ENCODE measurements around the gene RFPL4AL1. TPM values are rescaled to one million over a fixed set of nuclear protein-coding genes. Genes with fewer than 3 reads are reported as not detected.
A peak's percentile ranks its signal among the peaks of the same experiment; 100 is the strongest.
"Not testable (repeated sequence)": the region's sequence is repeated elsewhere in the genome, so short reads cannot be mapped to it uniquely, and the experiment has no call there.

The RFPL4AL1 gene
- total and polyA plus RNA-seq, 10 of the 15 experiments (the other 5 are each of a cell fraction or from before 2014, with no cell fraction given) = not detected

GRCh38 chr19:55766466-55766865 is 2.5 kb upstream of the RFPL4AL1 start:
- ATAC-seq (no peak), FAIRE-seq (no peak), DNase-seq (ENCODE audit: low read depth, low spot score) (peak; percentile 5)
- Histone ChIP-seq H3K9me3 (replicated peaks; ENCODE audit: control insufficient read depth, insufficient read depth, low read length) (no peaks in the 10 kb centered on the region), H3K27me3 (replicated peaks in 1 of 2; ENCODE audit: control insufficient read depth in 2 of 2, insufficient read depth in 2 of 2, low read length in 1 of 2) (no peaks in the 10 kb centered on the region), H2AFZ (ENCODE audit: control insufficient read depth, low read depth, low read length) (no peak overlapping the region), H4K20me1 (ENCODE audit: control insufficient read depth, insufficient read depth) (no peaks in the 10 kb centered on the region), H3K9ac (ENCODE audit: control insufficient read depth, insufficient read depth, low read length) (no peak overlapping the region), H3K27ac (ENCODE audit: control insufficient read depth, insufficient read depth) (no peak overlapping the region), H3K36me3 (ENCODE audit: control insufficient read depth in 2 of 2, insufficient read depth in 2 of 2, low read length in 1 of 2) (no peaks in the 10 kb centered on the region), H3K4me3 (no peak overlapping the region), H3K79me2 (ENCODE audit: control insufficient read depth, insufficient read depth, low read length) (no peaks in the 10 kb centered on the region), H3K4me2 (ENCODE audit: control insufficient read depth, insufficient read depth) (no peak overlapping the region), H3K4me1 (ENCODE audit: control insufficient read depth, insufficient read depth, low read length) (no peaks in the 10 kb centered on the region)
- intact Hi-C loops (cut with micrococcal nuclease; ENCODE audit: unreplicated experiment) = no loop called here
- SMC1A ChIA-PET (ENCODE audit: uncharacterized antibody, unreplicated experiment) = no interaction called here
- TF ChIP-seq MEF2B (IDR thresholded peaks at IDR 0.05; ENCODE audit: partially characterized antibody, poor library complexity, severe bottlenecking) (no peak), SPI1 (IDR thresholded peaks at IDR 0.05; ENCODE audit: borderline replicate concordance, insufficient read depth, low read depth, low read length) (peak; percentile 30; the same call in 1 of the 2 replicates)
- 24% methylated on average over 7 of the region's 7 CpGs for WGBS (ENCODE audit: insufficient coverage, insufficient replicate concordance, low lambda C conversion rate, missing lambda C conversion rate)
- BruUV-seq (replicated peaks) = no TSS peak
- POLR2A ChIA-PET = no interaction called here
- CTCF ChIA-PET = no interaction called here
- RAD21 ChIA-PET (ENCODE audit: unreplicated experiment) = no interaction called here
- in situ Hi-C loops (cut with MboI) = no loop called here

DNA sequence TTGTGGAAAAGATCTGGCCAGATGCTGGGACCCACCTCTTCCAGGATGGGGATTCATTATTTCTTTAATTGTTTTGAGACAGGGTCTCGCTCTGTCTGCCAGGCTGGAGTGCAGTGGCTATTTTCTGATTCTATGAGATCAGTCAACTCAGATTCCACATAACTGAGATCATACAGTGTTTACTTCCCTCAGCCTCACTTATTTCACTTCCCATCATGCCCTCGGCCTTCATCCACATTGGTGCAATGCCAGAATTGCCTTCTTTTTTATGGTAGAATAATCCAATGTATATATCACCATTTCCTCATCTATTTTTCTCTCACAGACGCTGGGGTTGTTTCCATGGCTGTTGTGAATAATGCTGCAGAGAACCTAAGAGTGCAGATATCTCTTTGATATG is 714 bp downstream of the RFPL4AL1 start:
- H3K27ac ChIP-seq (ENCODE audit: control insufficient read depth, insufficient read depth); CTCF ChIA-PET; H3K9ac ChIP-seq (ENCODE audit: control insufficient read depth, insufficient read depth, low read length); intact Hi-C loops (cut with micrococcal nuclease; ENCODE audit: unreplicated experiment); in situ Hi-C loops (cut with MboI); FAIRE-seq; BruUV-seq (replicated peaks); H3K4me1 ChIP-seq (ENCODE audit: control insufficient read depth, insufficient read depth, low read length); H3K9me3 ChIP-seq (replicated peaks; ENCODE audit: control insufficient read depth, insufficient read depth, low read length); ATAC-seq; H3K79me2 ChIP-seq (ENCODE audit: control insufficient read depth, insufficient read depth, low read length); DNase-seq (ENCODE audit: low read depth, low spot score); H4K20me1 ChIP-seq (ENCODE audit: control insufficient read depth, insufficient read depth); SMC1A ChIA-PET (ENCODE audit: uncharacterized antibody, unreplicated experiment); H3K27me3 ChIP-seq (replicated peaks in 1 of 2; ENCODE audit: control insufficient read depth in 2 of 2, insufficient read depth in 2 of 2, low read length in 1 of 2); H3K4me2 ChIP-seq (ENCODE audit: control insufficient read depth, insufficient read depth); H3K4me3 ChIP-seq; H3K36me3 ChIP-seq (ENCODE audit: control insufficient read depth in 2 of 2, insufficient read depth in 2 of 2, low read length in 1 of 2); POLR2A ChIA-PET; H2AFZ ChIP-seq (ENCODE audit: control insufficient read depth, low read depth, low read length); RAD21 ChIA-PET (ENCODE audit: unreplicated experiment): not testable (repeated sequence)
- WGBS (ENCODE audit: insufficient coverage, insufficient replicate concordance, low lambda C conversion rate, missing lambda C conversion rate) = 0% methylated on average over 3 of the region's 3 CpGs

Measured in GM12878 (cell line).